Measurements from ENCODE around the gene RALGAPB.
"Not testable (repeated sequence)": the region's sequence is repeated elsewhere in the genome, so short reads cannot be mapped to it uniquely, and the experiment has no call there.

RALGAPB gene

GRCh38 chr20:38454556-38455473 lies 17.8 kb upstream of the RALGAPB start:
- Histone ChIP-seq H3K9ac (ENCODE audit: low read depth, low read length) (no peak overlapping the region), H3K36me3 (ENCODE audit: insufficient read depth, low read length) (peaks cover 5% of the 10 kb centered on the region; the same call in 1 of the 2 replicates), H3K4me1 (ENCODE audit: insufficient read depth, low read length) (no peaks in the 10 kb centered on the region; the same call in 1 of the 2 replicates), H3K9me3 (ENCODE audit: control insufficient read depth, insufficient read depth, low read length) (no peaks in the 10 kb centered on the region)

DNA sequence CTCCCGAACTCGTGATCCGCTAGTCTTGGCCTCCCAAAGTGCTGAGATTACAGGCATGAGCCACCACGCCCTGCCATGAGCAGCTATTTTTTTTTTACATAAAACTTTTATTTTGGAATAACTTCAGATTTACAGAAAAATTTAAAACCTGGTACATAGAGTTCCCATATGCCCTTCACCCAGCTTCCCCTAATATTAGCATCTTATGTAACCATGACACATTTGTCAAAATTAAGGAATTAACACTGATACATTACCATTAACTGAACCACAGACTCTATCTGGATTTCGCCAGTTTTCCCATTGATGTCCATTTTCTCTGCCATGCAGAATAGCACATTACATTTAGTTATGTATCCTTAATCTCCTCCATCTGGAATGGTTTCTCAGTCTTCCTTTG lies 14.3 kb upstream of the RALGAPB start:
- Histone ChIP-seq H3K9me3 (ENCODE audit: control insufficient read depth, insufficient read depth, low read length) (no peaks in the 10 kb centered on the region), H3K4me1 (ENCODE audit: insufficient read depth, low read length) (no peaks in the 10 kb centered on the region), H3K36me3 (ENCODE audit: insufficient read depth, low read length) (no peaks in the 10 kb centered on the region), H3K9ac (ENCODE audit: low read depth, low read length) (no peak overlapping the region)

DNA sequence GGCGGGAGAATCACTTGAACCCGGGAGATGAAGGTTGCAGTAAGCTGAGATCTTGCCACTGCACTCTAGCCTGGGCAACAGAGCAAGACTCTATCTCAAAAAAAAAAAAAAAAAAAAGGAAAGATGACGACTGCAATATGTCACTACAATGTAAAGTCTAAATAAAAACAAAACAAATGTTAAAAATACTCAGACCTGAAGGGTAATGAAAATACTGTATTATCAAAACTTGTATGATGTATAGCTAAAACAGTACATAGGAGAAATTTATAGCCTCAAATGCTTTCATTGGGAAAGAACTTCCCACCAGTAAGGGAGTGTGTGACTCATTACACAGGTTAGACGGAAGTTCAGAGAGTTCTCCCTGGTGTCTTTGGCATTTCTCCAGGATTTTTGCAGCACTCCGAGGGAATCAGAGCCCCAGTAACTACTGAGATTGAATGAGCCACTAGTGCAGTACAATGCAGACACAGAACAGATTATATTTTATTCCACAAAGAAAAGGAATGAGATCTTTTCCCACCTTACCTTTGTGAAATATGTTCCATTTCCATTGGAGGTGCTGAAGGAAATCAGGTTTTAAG lies 12.5 kb upstream of the RALGAPB start:
- no peaks in the 10 kb centered on the region for H3K36me3 ChIP-seq (ENCODE audit: insufficient read depth, low read length)
- H3K9me3 ChIP-seq (ENCODE audit: control insufficient read depth, insufficient read depth, low read length), result no peaks in the 10 kb centered on the region
- H3K9ac ChIP-seq (ENCODE audit: low read depth, low read length), result no peak overlapping the region
- H3K4me1 ChIP-seq (ENCODE audit: insufficient read depth, low read length), result no peaks in the 10 kb centered on the region

- not testable (repeated sequence) for H3K9ac ChIP-seq (ENCODE audit: low read depth, low read length); H3K4me1 ChIP-seq (ENCODE audit: insufficient read depth, low read length); H3K36me3 ChIP-seq (ENCODE audit: insufficient read depth, low read length); H3K9me3 ChIP-seq (ENCODE audit: control insufficient read depth, insufficient read depth, low read length)
Measured at GRCh38 chr20:38460631-38461030, 12.0 kb upstream of the RALGAPB start.

- H3K9ac ChIP-seq (ENCODE audit: low read depth, low read length); H3K4me1 ChIP-seq (ENCODE audit: insufficient read depth, low read length); H3K36me3 ChIP-seq (ENCODE audit: insufficient read depth, low read length); H3K9me3 ChIP-seq (ENCODE audit: control insufficient read depth, insufficient read depth, low read length): not testable (repeated sequence)
Measured at GRCh38 chr20:38461167-38461566, 11.5 kb upstream of the RALGAPB start.

DNA sequence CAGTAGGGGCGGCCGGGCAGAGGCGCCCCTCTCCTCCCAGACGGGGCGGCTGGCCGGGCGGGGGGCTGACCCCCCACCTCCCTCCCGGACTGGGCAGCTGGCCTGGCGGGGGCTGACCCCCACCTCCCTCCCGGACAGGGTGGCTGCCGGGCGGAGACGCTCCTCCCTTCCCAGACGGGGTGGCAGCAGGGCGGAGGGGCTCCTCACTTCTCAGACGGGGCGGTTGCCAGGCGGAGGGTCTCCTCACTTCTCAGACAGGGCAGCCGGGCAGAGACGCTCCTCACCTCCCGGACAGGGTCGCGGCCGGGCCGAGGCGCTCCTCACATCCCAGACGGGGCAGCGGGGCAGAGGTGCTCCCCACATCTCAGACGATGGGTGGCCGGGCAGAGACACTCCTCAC lies 11.1 kb upstream of the RALGAPB start:
- not testable (repeated sequence) for H3K36me3 ChIP-seq (ENCODE audit: insufficient read depth, low read length); H3K9ac ChIP-seq (ENCODE audit: low read depth, low read length); H3K9me3 ChIP-seq (ENCODE audit: control insufficient read depth, insufficient read depth, low read length); H3K4me1 ChIP-seq (ENCODE audit: insufficient read depth, low read length)

DNA sequence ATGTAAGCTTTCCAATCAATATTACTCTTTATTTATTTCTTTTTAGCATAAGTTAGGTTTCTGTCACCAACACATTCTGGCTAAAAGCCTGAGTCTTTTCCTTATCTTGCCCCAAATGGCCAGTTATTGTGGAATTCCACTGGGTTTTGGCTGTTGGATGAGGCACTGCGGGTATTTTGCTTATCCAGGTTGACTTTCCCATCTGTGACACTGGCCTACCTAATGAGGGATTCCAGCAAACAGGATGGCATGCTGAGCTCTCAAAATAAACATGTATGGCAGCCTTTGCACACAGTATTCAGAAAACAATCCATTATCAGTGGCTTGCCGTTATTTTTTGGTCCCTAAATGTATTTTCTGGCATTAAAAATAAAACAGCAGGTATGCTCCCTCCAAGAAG lies 6.5 kb upstream of the RALGAPB start:
- Histone ChIP-seq H3K9me3 (ENCODE audit: control insufficient read depth, insufficient read depth, low read length) (no peaks in the 10 kb centered on the region), H3K36me3 (ENCODE audit: insufficient read depth, low read length) (no peaks in the 10 kb centered on the region), H3K4me1 (ENCODE audit: insufficient read depth, low read length) (no peaks in the 10 kb centered on the region), H3K9ac (ENCODE audit: low read depth, low read length) (no peak overlapping the region)

GRCh38 chr20:38466983-38467382 lies 5.7 kb upstream of the RALGAPB start:
- Histone ChIP-seq H3K36me3 (ENCODE audit: insufficient read depth, low read length) (no peaks in the 10 kb centered on the region), H3K9ac (ENCODE audit: low read depth, low read length) (no peak overlapping the region), H3K4me1 (ENCODE audit: insufficient read depth, low read length) (peaks cover 4% of the 10 kb centered on the region; the same call in 1 of the 2 replicates), H3K9me3 (ENCODE audit: control insufficient read depth, insufficient read depth, low read length) (no peaks in the 10 kb centered on the region)

DNA sequence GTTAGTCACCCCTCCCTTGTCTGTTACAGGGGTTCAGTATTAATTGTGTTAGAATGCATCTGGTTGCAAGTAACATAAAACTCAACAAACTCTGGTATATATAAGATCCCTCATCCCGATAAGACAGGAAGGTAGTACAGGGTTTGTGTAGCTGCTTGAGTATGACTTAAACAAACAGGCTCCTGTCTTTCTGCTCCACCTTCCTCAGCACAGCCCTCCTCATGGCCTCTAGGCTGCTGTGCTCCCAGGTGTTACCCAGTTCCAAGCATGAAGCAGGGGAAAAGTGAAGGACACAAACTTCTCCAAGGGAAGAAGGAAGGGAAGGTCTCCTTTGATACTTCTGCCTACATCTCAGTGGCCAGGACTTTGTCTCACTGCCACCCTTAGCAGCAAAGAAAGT lies 1.4 kb upstream of the RALGAPB start:
- Histone ChIP-seq H3K9ac (ENCODE audit: low read depth, low read length) (no peak overlapping the region), H3K36me3 (ENCODE audit: insufficient read depth, low read length) (no peaks in the 10 kb centered on the region), H3K4me1 (ENCODE audit: insufficient read depth, low read length) (peaks cover 9% of the 10 kb centered on the region), H3K9me3 (ENCODE audit: control insufficient read depth, insufficient read depth, low read length) (no peaks in the 10 kb centered on the region)

DNA sequence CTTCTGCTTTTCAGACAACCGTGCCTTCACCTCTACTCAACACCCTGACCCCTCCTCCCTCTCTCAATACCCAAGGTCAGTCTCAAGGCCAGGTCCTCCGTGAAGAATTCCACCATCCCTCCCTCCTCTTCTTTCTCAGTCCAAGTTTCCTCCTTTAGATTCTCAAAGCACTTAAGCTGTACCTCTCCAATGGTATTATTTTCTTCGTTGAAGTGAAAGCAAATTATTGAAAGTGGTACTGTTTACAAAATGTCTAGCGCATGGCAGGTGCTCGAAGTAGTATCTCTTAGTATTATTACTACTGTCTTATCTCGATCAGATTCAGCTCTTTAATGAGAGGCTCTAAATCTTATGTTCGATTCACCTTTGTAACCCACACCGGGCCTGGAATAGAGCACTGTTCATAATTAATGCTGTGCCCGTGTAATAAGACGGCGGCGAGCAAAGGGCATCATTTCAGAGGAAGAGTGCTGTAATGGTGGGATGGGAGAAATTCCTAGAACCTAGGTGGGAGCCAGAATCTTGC lies 593 bp upstream of the RALGAPB start:
- Histone ChIP-seq H3K4me1 (ENCODE audit: insufficient read depth, low read length) (peaks cover 9% of the 10 kb centered on the region), H3K9ac (ENCODE audit: low read depth, low read length) (peak overlapping the region; percentile 52), H3K9me3 (ENCODE audit: control insufficient read depth, insufficient read depth, low read length) (no peaks in the 10 kb centered on the region), H3K36me3 (ENCODE audit: insufficient read depth, low read length) (no peaks in the 10 kb centered on the region)

- H3K36me3 ChIP-seq (ENCODE audit: insufficient read depth, low read length), result no peaks in the 10 kb centered on the region
- peaks cover 9% of the 10 kb centered on the region for H3K4me1 ChIP-seq (ENCODE audit: insufficient read depth, low read length)
- peak overlapping the region; percentile 89 for H3K9ac ChIP-seq (ENCODE audit: low read depth, low read length)
- H3K9me3 ChIP-seq (ENCODE audit: control insufficient read depth, insufficient read depth, low read length), result no peaks in the 10 kb centered on the region
Measured at GRCh38 chr20:38473367-38473795, 738 bp downstream of the RALGAPB start.

DNA sequence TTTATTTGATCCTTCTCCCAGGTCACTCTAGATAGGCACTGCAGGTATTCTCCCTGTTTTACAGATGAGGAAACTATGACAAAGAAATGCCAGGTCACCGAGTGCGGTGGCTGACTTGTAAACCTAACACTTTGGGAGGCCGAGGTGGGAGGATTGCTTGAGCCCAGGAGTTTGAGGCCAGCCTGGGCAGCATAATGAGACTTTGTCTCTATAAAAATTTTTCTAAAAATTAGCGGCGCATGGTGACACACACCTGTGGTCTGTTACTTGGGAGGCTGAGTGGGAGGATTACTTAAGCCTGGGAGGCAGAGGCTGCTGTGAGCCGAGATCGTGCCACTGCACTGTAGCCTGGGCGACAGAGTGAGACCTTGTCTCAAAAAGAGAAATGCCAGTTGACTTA lies 5.1 kb downstream of the RALGAPB start:
- no peaks in the 10 kb centered on the region; the same call in 1 of the 2 replicates for H3K36me3 ChIP-seq (ENCODE audit: insufficient read depth, low read length)
- no peak overlapping the region for H3K9ac ChIP-seq (ENCODE audit: low read depth, low read length)
- H3K9me3 ChIP-seq (ENCODE audit: control insufficient read depth, insufficient read depth, low read length), result no peaks in the 10 kb centered on the region
- peaks cover 4% of the 10 kb centered on the region; the same call in 1 of the 2 replicates for H3K4me1 ChIP-seq (ENCODE audit: insufficient read depth, low read length)

DNA sequence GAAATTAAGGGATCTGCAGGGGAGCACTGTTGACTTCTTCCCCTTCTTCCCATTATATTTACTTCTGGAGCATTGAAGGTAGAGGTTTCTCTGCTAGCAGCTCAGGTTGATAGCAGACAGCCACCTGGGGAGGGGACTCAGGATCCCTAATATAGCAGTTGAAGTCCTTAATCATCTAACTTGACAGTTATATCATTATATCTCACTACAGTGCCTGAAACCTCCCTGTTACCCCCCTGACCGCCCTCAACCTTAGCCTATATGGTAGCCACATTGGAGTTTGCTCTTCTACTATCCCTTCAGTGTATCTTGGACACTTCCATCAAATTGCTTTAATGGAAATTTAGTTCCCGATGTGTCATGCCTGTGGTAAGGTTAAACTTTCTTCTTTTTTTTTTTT lies 7.0 kb downstream of the RALGAPB start:
- Histone ChIP-seq H3K9me3 (ENCODE audit: control insufficient read depth, insufficient read depth, low read length) (no peaks in the 10 kb centered on the region), H3K9ac (ENCODE audit: low read depth, low read length) (no peak overlapping the region), H3K36me3 (ENCODE audit: insufficient read depth, low read length) (no peaks in the 10 kb centered on the region; the same call in 1 of the 2 replicates), H3K4me1 (ENCODE audit: insufficient read depth, low read length) (no peaks in the 10 kb centered on the region)

DNA sequence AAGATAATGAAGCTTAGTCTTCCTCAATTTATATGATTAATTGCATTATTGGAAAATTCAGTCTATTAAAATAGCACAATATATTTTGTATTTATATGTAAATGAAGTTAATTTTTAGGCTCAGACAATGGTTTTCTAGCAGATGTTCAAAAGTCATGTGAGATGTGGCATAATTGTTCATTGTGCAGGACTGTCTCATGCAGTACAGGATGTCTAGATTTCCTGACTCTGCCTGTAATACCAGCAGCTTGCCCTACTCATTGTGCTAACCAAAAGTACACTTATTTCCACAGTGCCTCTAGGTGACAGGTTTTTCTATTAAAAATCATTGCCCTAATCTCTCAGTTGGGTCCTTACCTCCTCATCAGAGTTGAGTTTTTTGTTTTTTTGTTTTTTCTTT lies 12.4 kb downstream of the RALGAPB start:
- H3K9me3 ChIP-seq (ENCODE audit: control insufficient read depth, insufficient read depth, low read length), result no peaks in the 10 kb centered on the region
- H3K4me1 ChIP-seq (ENCODE audit: insufficient read depth, low read length), result no peaks in the 10 kb centered on the region
- no peak overlapping the region for H3K9ac ChIP-seq (ENCODE audit: low read depth, low read length)
- H3K36me3 ChIP-seq (ENCODE audit: insufficient read depth, low read length), result peaks cover 11% of the 10 kb centered on the region; the same call in 1 of the 2 replicates

GRCh38 chr20:38489181-38489580 lies 16.5 kb downstream of the RALGAPB start:
- Histone ChIP-seq H3K9me3 (ENCODE audit: control insufficient read depth, insufficient read depth, low read length) (no peaks in the 10 kb centered on the region), H3K9ac (ENCODE audit: low read depth, low read length) (no peak overlapping the region), H3K36me3 (ENCODE audit: insufficient read depth, low read length) (peaks cover 16% of the 10 kb centered on the region), H3K4me1 (ENCODE audit: insufficient read depth, low read length) (no peaks in the 10 kb centered on the region)
